ENCODE measurements around the gene POLR2A. TPM values are rescaled to one million over a fixed set of nuclear protein-coding genes. Genes with fewer than 3 reads are reported as not detected.
A peak's percentile ranks its signal among the peaks of the same experiment; 100 is the strongest.

Gene POLR2A
- total RNA-seq, 1 donor from 2014 or later, result 151 TPM

DNA sequence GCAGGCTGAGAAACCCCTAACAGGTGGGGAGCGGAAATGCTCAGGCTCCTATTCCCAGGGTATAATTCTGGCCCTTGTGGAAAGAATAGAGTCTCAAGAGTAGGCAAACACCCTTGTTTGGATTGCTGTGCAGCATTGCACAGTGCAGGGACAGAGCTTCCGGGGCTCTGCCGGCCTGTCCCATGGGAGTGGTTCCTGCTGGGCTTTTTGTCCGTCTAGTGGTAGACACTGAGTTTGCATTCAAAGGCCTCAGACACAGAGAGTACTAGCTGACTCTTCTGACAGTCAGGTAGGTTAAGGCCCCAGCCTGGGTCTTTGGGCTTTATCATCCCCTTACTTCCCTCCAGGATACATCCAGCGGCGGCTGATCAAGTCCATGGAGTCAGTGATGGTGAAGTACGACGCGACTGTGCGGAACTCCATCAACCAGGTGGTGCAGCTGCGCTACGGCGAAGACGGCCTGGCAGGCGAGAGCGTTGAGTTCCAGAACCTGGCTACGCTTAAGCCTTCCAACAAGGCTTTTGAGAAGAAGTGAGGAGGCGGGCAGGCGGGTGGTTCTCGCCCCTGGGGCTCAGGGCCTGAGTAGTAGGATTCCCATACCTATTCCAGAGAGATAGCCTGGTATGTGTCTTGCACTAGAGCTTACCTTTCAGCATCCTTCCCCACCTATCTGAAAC lies 18.1 kb downstream of the POLR2A start:
- Histone ChIP-seq H3K4me1 (ENCODE audit: insufficient read depth, low read length) (no peaks in the 10 kb centered on the region), H3K79me2 (ENCODE audit: insufficient read depth, low read length) (peaks cover 29% of the 10 kb centered on the region), H3K4me3 (ENCODE audit: insufficient read depth, low read depth, low read length) (no peak overlapping the region), H3K4me2 (ENCODE audit: low read length) (no peak overlapping the region), H3K9ac (ENCODE audit: low read length) (no peak overlapping the region), H3K9me3 (ENCODE audit: insufficient read depth, low read depth, low read length) (no peaks in the 10 kb centered on the region), H3K27ac (ENCODE audit: low read depth, low read length) (no peak overlapping the region), H3K27me3 (ENCODE audit: insufficient read depth, low read length) (no peaks in the 10 kb centered on the region), H3K36me3 (ENCODE audit: insufficient read depth, low read length) (peaks cover 82% of the 10 kb centered on the region), H4K20me1 (ENCODE audit: insufficient read depth, low read length) (peaks cover 72% of the 10 kb centered on the region), H2AFZ (ENCODE audit: low read depth, low read length) (no peak overlapping the region)
- no peak for DNase-seq (ENCODE audit: low read depth)
- TF ChIP-seq EZH2 (IDR thresholded peaks at IDR 0.05; ENCODE audit: insufficient read depth, low read length), result no peak
- TF ChIP-seq, protein P1, sequence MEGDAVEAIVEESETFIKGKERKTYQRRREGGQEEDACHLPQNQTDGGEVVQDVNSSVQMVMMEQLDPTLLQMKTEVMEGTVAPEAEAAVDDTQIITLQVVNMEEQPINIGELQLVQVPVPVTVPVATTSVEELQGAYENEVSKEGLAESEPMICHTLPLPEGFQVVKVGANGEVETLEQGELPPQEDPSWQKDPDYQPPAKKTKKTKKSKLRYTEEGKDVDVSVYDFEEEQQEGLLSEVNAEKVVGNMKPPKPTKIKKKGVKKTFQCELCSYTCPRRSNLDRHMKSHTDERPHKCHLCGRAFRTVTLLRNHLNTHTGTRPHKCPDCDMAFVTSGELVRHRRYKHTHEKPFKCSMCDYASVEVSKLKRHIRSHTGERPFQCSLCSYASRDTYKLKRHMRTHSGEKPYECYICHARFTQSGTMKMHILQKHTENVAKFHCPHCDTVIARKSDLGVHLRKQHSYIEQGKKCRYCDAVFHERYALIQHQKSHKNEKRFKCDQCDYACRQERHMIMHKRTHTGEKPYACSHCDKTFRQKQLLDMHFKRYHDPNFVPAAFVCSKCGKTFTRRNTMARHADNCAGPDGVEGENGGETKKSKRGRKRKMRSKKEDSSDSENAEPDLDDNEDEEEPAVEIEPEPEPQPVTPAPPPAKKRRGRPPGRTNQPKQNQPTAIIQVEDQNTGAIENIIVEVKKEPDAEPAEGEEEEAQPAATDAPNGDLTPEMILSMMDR (IDR thresholded peaks at IDR 0.05; ENCODE audit: insufficient read depth, low read depth, low read length), result no peak
- Mint-ChIP-seq H3K27ac (ENCODE audit: unreplicated experiment) (no peak overlapping the region), H3K27me3 (ENCODE audit: low read depth, unreplicated experiment) (no peaks in the 10 kb centered on the region), H3K9me3 (ENCODE audit: unreplicated experiment) (no peaks in the 10 kb centered on the region), H3K4me3 (ENCODE audit: unreplicated experiment) (no peak overlapping the region), H3K36me3 (ENCODE audit: low read depth, unreplicated experiment) (peaks cover 37% of the 10 kb centered on the region), H3K4me1 (ENCODE audit: low read depth, unreplicated experiment) (no peaks in the 10 kb centered on the region)
- no peak for FAIRE-seq

DNA sequence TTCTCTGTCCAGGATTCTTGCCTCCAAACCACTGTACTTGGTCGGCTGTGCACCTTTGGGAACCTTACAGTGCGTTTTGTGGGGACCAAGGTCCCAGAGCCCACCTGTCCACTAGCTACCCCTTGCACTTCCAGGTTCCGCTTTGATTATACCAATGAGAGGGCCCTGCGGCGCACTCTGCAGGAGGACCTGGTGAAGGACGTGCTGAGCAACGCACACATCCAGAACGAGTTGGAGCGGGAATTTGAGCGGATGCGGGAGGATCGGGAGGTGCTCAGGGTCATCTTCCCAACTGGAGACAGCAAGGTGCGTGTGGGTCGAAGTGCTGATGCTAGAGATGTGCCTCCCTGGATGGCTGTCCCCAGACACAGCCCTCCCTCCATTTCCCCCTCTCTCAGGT lies 18.8 kb downstream of the POLR2A start:
- H3K4me2 ChIP-seq (ENCODE audit: low read length), result no peak overlapping the region
- H3K4me1 Mint-ChIP-seq (ENCODE audit: low read depth, unreplicated experiment), result no peaks in the 10 kb centered on the region
- peaks cover 23% of the 10 kb centered on the region for H3K79me2 ChIP-seq (ENCODE audit: insufficient read depth, low read length)
- H3K27ac Mint-ChIP-seq (ENCODE audit: unreplicated experiment), result no peak overlapping the region
- no peak overlapping the region for H2AFZ ChIP-seq (ENCODE audit: low read depth, low read length)
- H3K4me3 ChIP-seq (ENCODE audit: insufficient read depth, low read depth, low read length), result no peak overlapping the region
- DNase-seq (ENCODE audit: low read depth) (no peak), FAIRE-seq (no peak)
- no peaks in the 10 kb centered on the region for H3K27me3 ChIP-seq (ENCODE audit: insufficient read depth, low read length)
- no peak overlapping the region for H3K9ac ChIP-seq (ENCODE audit: low read length)
- H3K27ac ChIP-seq (ENCODE audit: low read depth, low read length), result no peak overlapping the region
- peaks cover 78% of the 10 kb centered on the region for H3K36me3 ChIP-seq (ENCODE audit: insufficient read depth, low read length)
- H3K4me3 Mint-ChIP-seq (ENCODE audit: unreplicated experiment), result no peak overlapping the region
- no peaks in the 10 kb centered on the region for H3K9me3 ChIP-seq (ENCODE audit: insufficient read depth, low read depth, low read length)
- H3K4me1 ChIP-seq (ENCODE audit: insufficient read depth, low read length), result no peaks in the 10 kb centered on the region
- H3K27me3 Mint-ChIP-seq (ENCODE audit: low read depth, unreplicated experiment), result no peaks in the 10 kb centered on the region
- peaks cover 65% of the 10 kb centered on the region for H4K20me1 ChIP-seq (ENCODE audit: insufficient read depth, low read length)
- H3K36me3 Mint-ChIP-seq (ENCODE audit: low read depth, unreplicated experiment), result peaks cover 33% of the 10 kb centered on the region
- TF ChIP-seq EZH2 (IDR thresholded peaks at IDR 0.05; ENCODE audit: insufficient read depth, low read length), result no peak
- TF ChIP-seq, protein P1 (IDR thresholded peaks at IDR 0.05; ENCODE audit: insufficient read depth, low read depth, low read length), result peak; percentile 6
- no peaks in the 10 kb centered on the region for H3K9me3 Mint-ChIP-seq (ENCODE audit: unreplicated experiment)

DNA sequence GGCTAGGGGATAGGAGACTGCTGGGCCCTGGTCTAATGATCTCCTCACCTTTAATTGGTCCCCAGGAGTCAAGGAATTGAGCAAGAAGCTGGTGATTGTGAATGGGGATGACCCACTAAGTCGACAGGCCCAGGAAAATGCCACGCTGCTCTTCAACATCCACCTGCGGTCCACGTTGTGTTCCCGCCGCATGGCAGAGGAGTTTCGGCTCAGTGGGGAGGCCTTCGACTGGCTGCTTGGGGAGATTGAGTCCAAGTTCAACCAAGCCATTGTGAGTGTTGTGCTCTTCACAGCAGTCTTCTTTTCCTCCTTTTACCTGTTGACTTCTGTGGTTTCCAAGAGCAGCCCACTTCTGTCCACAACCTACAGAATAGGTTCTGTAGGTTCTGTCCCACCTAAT lies 19.4 kb downstream of the POLR2A start:
- Mint-ChIP-seq H3K36me3 (ENCODE audit: low read depth, unreplicated experiment) (peaks cover 29% of the 10 kb centered on the region), H3K9me3 (ENCODE audit: unreplicated experiment) (no peaks in the 10 kb centered on the region), H3K4me3 (ENCODE audit: unreplicated experiment) (no peak overlapping the region), H3K27me3 (ENCODE audit: low read depth, unreplicated experiment) (no peaks in the 10 kb centered on the region), H3K4me1 (ENCODE audit: low read depth, unreplicated experiment) (no peaks in the 10 kb centered on the region), H3K27ac (ENCODE audit: unreplicated experiment) (peak overlapping the region; percentile 18)
- Histone ChIP-seq H3K79me2 (ENCODE audit: insufficient read depth, low read length) (peaks cover 18% of the 10 kb centered on the region), H3K4me1 (ENCODE audit: insufficient read depth, low read length) (no peaks in the 10 kb centered on the region), H3K36me3 (ENCODE audit: insufficient read depth, low read length) (peaks cover 73% of the 10 kb centered on the region), H3K4me3 (ENCODE audit: insufficient read depth, low read depth, low read length) (no peak overlapping the region), H2AFZ (ENCODE audit: low read depth, low read length) (no peak overlapping the region), H3K4me2 (ENCODE audit: low read length) (no peak overlapping the region), H4K20me1 (ENCODE audit: insufficient read depth, low read length) (peaks cover 61% of the 10 kb centered on the region), H3K27ac (ENCODE audit: low read depth, low read length) (no peak overlapping the region), H3K9me3 (ENCODE audit: insufficient read depth, low read depth, low read length) (no peaks in the 10 kb centered on the region), H3K27me3 (ENCODE audit: insufficient read depth, low read length) (no peaks in the 10 kb centered on the region), H3K9ac (ENCODE audit: low read length) (no peak overlapping the region)
- DNase-seq (ENCODE audit: low read depth) (no peak), FAIRE-seq (no peak)
- TF ChIP-seq, protein P1 (IDR thresholded peaks at IDR 0.05; ENCODE audit: insufficient read depth, low read depth, low read length), result no peak
- no peak for TF ChIP-seq EZH2 (IDR thresholded peaks at IDR 0.05; ENCODE audit: insufficient read depth, low read length)

Measured in astrocyte (in vitro differentiated cells and primary cell).